Lung (tissue), 12 donors: ENCODE results near the gene PSMB5. TPM values are rescaled to one million over a fixed set of nuclear protein-coding genes. Genes with fewer than 3 reads are reported as not detected.

ENCODE experiments used
- ATAC-seq: fragments of 200-7000 bp; cut with Tn5 transposase; one replicate; pipeline ENCODE4 v1.9.1; 2020; ENCODE audit warnings: moderate number of reproducible peaks; ENCODE audit not compliant: insufficient read depth, low FRiP score
- DNase-seq, 3 donors: peaks; one replicate each; pipeline ENCODE4 v3.0.0-alpha.2; 2013 to 2017
- H3K27ac ChIP-seq, 2 donors: one replicate each; pipeline ENCODE4 v1.5.1; 2013; ENCODE audit warnings: mild to moderate bottlenecking in 2 of 2, moderate library complexity in 2 of 2, control low read depth in 1 of 2, inconsistent platforms in 1 of 2, low read depth in 1 of 2, low read length in 1 of 2
- H3K27me3 ChIP-seq, 3 donors: one replicate each; pipeline ENCODE4 v1.5.1; 2013; ENCODE audit warnings: low read length in 2 of 3; ENCODE audit not compliant: control insufficient read depth in 3 of 3, insufficient read depth in 3 of 3
- H3K36me3 ChIP-seq, 4 donors: one replicate each; pipeline ENCODE4 v1.5.1; 2013; ENCODE audit warnings: low read length in 4 of 4, mild to moderate bottlenecking in 1 of 4, moderate library complexity in 1 of 4; ENCODE audit not compliant: control insufficient read depth in 4 of 4, insufficient read depth in 4 of 4
- H3K4me1 ChIP-seq, 5 donors: one replicate each; pipeline ENCODE4 v1.5.1; 2013; ENCODE audit warnings: low read length in 5 of 5, mild to moderate bottlenecking in 2 of 5, moderate library complexity in 1 of 5; ENCODE audit not compliant: control insufficient read depth in 5 of 5, insufficient read depth in 5 of 5
- H3K4me3 ChIP-seq: one replicate; pipeline ENCODE4 v1.5.1; 2013; ENCODE audit warnings: mild to moderate bottlenecking, control low read depth, moderate library complexity
- H3K9ac ChIP-seq, 2 donors: one replicate each; pipeline ENCODE4 v1.5.1; 2013; ENCODE audit warnings: low read length in 2 of 2, control low read depth in 1 of 2; ENCODE audit not compliant: insufficient read depth in 1 of 2
- H3K9me3 ChIP-seq, 4 donors: one replicate each; pipeline ENCODE4 v1.5.1; 2013; ENCODE audit warnings: low read length in 3 of 4, mild to moderate bottlenecking in 1 of 4, moderate library complexity in 1 of 4; ENCODE audit not compliant: control insufficient read depth in 4 of 4, insufficient read depth in 3 of 4
- CTCF ChIP-seq: IDR thresholded peaks from 2 replicates; pipeline ENCODE4 v1.5.1; 2012; ENCODE audit warnings: mild to moderate bottlenecking; ENCODE audit errors: control extremely low read depth, extremely low read depth
- WGBS, 2 donors: extraction: QIAGEN DNeasy Blood & Tissue Kit; methylation state at CpG; one replicate each; pipeline ENCODE4 v1.1.7; 2013; 5-methylcytosine and 5-hydroxymethylcytosine counted together
- polyA plus RNA-seq, 2 donors: library from polyadenylated mRNA; stranded (reverse); fragments of 200-250 nt; gene quantifications; one replicate each; pipeline ENCODE4 v1.2.1, GENCODE V29; 2013
- total RNA-seq, 2 donors: library from RNA; depleted of rRNA in 1 of 2; stranded (reverse); fragments of >200 nt in 1 of 2; gene quantifications; one replicate each; pipeline ENCODE4 v1.2.1, GENCODE V29; 2014 to 2021
- donor health status: control.
- donor health status: control.
- donor health status: Bipolar disorder and iron deficiency.
- donor health status: healthy.
- donor health status: DM: yes; HTN: yes; CAD: no.

Gene PSMB5
- total and polyA plus RNA-seq, 4 donors = 64.8 to 147 (median 101) TPM

GRCh38 chr14:23021889-23022442 is 12.7 kb downstream of the PSMB5 start:
- H3K36me3 ChIP-seq = peaks cover 0 to 13% (median 2%) of the 10 kb centered on the region in 4 donors
- H3K4me3 ChIP-seq = no peak overlapping the region
- 72 to 79% methylated on average over 7 of the region's 7 CpGs for WGBS, 2 donors
- H3K27ac ChIP-seq = no peak overlapping the region
- no peaks in the 10 kb centered on the region for H3K27me3 ChIP-seq
- peaks cover 0 to 16% (median 0%) of the 10 kb centered on the region in 5 donors for H3K4me1 ChIP-seq
- no peak for TF ChIP-seq CTCF
- no peak for ATAC-seq
- H3K9me3 ChIP-seq = no peaks in the 10 kb centered on the region
- DNase-seq = no peak
- no peak overlapping the region for H3K9ac ChIP-seq

DNA sequence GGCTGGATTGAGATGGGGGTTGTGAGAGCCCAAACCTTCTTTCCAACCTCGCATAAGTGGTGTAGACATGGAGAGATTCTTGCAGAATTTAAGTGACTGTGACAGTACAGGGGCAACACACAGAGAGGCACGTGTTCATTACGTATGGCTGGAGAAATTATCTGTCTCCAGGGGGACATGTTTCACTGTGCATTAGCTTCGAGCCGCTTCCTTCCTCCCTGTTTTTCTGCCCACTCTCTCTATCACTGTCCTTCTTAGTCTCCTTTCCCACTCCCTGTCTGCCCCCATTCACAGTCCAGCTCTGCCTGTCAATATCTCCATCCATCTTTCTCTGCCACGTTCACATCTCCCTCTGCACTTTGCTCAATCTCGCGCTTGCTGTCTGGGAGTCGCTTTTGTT is 13.3 kb downstream of the PSMB5 start:
- DNase-seq (no peak), ATAC-seq (no peak)
- peaks cover 0 to 13% (median 2%) of the 10 kb centered on the region in 4 donors for H3K36me3 ChIP-seq
- H3K27me3 ChIP-seq = no peaks in the 10 kb centered on the region
- peaks cover 0 to 16% (median 0%) of the 10 kb centered on the region in 5 donors for H3K4me1 ChIP-seq
- no peak overlapping the region for H3K4me3 ChIP-seq
- H3K9me3 ChIP-seq = no peaks in the 10 kb centered on the region
- no peak overlapping the region for H3K9ac ChIP-seq
- WGBS, 2 donors = 73 to 87% methylated on average over 9 of the region's 9 CpGs
- no peak overlapping the region for H3K27ac ChIP-seq
- no peak for TF ChIP-seq CTCF

GRCh38 chr14:23020143-23021128 is 14.3 kb downstream of the PSMB5 start:
- peaks cover 0 to 8% (median 2%) of the 10 kb centered on the region in 4 donors for H3K36me3 ChIP-seq
- no peak for DNase-seq
- H3K4me1 ChIP-seq = peaks cover 0 to 7% (median 0%) of the 10 kb centered on the region in 5 donors
- ATAC-seq = no peak
- H3K4me3 ChIP-seq = no peak overlapping the region
- no peak for TF ChIP-seq CTCF
- no peaks in the 10 kb centered on the region for H3K27me3 ChIP-seq
- WGBS, 2 donors = 94 to 96% methylated on average over 7 of the region's 7 CpGs
- no peak overlapping the region for H3K9ac ChIP-seq
- no peak overlapping the region for H3K27ac ChIP-seq
- no peaks in the 10 kb centered on the region for H3K9me3 ChIP-seq
